ENCODE results near the gene GPHN. TPM values are rescaled to one million over a fixed set of nuclear protein-coding genes. Genes with fewer than 3 reads are reported as not detected.

GPHN gene
- total RNA-seq, 1 donor from 2014 or later, result 8.8 TPM

- DNase-seq (ENCODE audit: low read depth), result peak; percentile 27
- H3K4me3 ChIP-seq (ENCODE audit: low read depth, low read length), result no peak overlapping the region
- TF ChIP-seq, protein P1, sequence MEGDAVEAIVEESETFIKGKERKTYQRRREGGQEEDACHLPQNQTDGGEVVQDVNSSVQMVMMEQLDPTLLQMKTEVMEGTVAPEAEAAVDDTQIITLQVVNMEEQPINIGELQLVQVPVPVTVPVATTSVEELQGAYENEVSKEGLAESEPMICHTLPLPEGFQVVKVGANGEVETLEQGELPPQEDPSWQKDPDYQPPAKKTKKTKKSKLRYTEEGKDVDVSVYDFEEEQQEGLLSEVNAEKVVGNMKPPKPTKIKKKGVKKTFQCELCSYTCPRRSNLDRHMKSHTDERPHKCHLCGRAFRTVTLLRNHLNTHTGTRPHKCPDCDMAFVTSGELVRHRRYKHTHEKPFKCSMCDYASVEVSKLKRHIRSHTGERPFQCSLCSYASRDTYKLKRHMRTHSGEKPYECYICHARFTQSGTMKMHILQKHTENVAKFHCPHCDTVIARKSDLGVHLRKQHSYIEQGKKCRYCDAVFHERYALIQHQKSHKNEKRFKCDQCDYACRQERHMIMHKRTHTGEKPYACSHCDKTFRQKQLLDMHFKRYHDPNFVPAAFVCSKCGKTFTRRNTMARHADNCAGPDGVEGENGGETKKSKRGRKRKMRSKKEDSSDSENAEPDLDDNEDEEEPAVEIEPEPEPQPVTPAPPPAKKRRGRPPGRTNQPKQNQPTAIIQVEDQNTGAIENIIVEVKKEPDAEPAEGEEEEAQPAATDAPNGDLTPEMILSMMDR (conservative IDR thresholded peaks at IDR 0.05; ENCODE audit: low read depth, low read length), result no peak
Measured at GRCh38 chr14:67167420-67168109, 659.6 kb downstream of the GPHN start.

GRCh38 chr14:67168110-67168441 lies 660.1 kb downstream of the GPHN start:
- no peak for DNase-seq (ENCODE audit: low read depth)
- H3K4me3 ChIP-seq (ENCODE audit: low read depth, low read length), result no peak overlapping the region
- TF ChIP-seq, protein P1 (conservative IDR thresholded peaks at IDR 0.05; ENCODE audit: low read depth, low read length), result no peak

DNA sequence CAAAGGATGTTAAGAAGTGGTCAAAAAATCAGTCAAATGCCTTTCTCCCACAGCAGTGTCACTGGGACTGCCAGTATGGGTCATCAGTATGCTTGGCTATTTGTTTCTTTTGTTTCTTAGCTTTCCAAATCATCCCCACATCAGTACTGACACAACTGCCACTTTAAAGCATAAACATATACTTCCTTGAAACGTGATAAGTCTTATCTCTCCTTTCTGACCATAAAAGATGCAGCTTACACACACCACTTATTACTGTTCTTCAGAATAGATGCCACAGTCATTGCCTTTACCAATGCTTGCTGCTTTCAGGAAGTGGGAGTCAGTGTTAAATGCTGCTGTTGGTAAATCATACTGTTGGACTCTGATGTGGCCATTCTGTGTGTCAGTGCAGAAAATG lies 662.7 kb downstream of the GPHN start:
- H3K4me3 ChIP-seq (ENCODE audit: low read depth, low read length), result no peak overlapping the region
- TF ChIP-seq, protein P1 (conservative IDR thresholded peaks at IDR 0.05; ENCODE audit: low read depth, low read length), result no peak
- DNase-seq (ENCODE audit: low read depth), result no peak

DNA sequence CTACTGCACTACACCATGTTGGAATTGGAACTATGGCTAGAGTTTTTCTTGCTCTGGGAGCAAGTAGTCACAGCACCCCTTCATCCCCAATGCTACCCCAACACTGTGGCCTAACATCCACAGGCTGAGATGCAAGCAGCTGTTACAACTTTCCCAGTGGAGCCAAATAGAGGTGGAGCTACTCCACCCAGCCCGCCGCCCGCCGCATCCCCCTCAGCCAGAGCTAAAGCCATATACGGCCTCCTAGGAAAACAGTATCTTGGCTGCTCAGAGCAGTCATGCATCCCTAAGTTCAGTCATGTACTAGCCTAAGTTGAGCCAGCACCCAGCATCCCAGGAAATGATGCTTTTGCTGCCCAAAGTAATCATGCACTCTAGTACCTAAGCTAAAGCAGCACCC lies 664.1 kb downstream of the GPHN start:
- TF ChIP-seq, protein P1 (conservative IDR thresholded peaks at IDR 0.05; ENCODE audit: low read depth, low read length), result no peak
- DNase-seq (ENCODE audit: low read depth), result no peak
- no peak overlapping the region for H3K4me3 ChIP-seq (ENCODE audit: low read depth, low read length)

- H3K4me3 ChIP-seq (ENCODE audit: low read depth, low read length), result no peak overlapping the region
- TF ChIP-seq, protein P1 (conservative IDR thresholded peaks at IDR 0.05; ENCODE audit: low read depth, low read length), result no peak
- DNase-seq (ENCODE audit: low read depth), result no peak
Measured at GRCh38 chr14:67172520-67172919, 664.6 kb downstream of the GPHN start.

- no peak overlapping the region for H3K4me3 ChIP-seq (ENCODE audit: low read depth, low read length)
- TF ChIP-seq, protein P1 (conservative IDR thresholded peaks at IDR 0.05; ENCODE audit: low read depth, low read length), result no peak
- no peak for DNase-seq (ENCODE audit: low read depth)
Measured at GRCh38 chr14:67173719-67174118, 665.8 kb downstream of the GPHN start.

DNA sequence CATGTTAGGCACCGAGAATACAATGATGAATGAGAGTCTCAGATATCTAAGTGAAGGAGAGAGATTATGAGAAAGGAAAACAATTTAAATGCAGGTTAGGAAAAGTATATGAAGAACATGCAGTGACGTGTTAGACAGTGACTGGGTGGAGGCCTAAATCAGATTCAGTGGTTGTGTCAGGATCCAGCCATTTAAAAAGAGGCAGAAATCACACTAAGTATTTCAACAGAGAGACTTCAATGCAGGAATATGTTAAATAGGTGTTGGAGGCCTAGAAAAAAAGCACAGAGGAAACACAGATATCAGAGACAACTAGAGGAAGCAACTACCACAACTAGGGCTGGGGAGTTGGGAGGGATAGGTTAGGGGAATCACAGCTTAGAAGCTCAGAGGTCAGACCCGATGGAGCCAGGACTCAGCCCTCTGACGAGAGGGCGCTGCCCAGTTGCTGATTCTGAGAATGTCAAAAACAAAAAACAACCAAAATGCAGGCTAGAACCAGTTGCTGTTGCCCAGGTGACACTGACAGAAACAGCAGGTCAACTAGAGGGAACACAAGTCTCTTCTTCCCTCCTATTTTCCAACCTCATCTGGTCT lies 678.3 kb downstream of the GPHN start:
- no peak for DNase-seq (ENCODE audit: low read depth)
- no peak overlapping the region for H3K4me3 ChIP-seq (ENCODE audit: low read depth, low read length)
- TF ChIP-seq, protein P1 (conservative IDR thresholded peaks at IDR 0.05; ENCODE audit: low read depth, low read length), result no peak

Data from epithelial cell of proximal tubule (primary cell).